HG02981 (cell line): ENCODE data around the gene LMTK2.

Source experiments
- ATAC-seq: cut with Tn5 transposase; IDR thresholded peaks from one replicate; pipeline ENCODE4 v1.9.1; 2021; ENCODE audit warnings: mild to moderate bottlenecking, moderate library complexity; ENCODE audit not compliant: unreplicated experiment

Gene LMTK2

GRCh38 chr7:98106647-98107312 is at the start of gene LMTK2:
LMTK2 (plus strand) TSS chr7:98106862; CDS start chr7:98107178, 316 bp downstream.
- ATAC-seq, result peak; percentile 100

DNA sequence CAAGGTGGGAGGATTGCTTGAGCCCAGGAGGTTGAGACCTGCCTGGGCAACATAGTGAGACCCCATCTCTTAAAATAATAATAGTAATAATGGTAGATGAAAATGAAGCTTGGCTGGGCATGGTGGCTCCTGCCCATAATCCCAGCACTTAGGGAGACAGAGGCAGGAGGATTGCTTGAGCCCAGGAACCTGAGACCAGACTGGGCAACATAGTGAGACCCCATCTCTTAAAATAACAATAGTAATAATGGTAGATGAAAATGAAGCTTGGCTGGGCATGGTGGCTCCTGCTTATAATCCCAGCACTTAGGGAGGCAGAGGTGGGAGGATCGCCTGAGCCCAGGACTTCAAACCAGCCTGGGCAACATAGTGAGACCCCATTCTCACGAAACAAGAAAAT is 49.5 kb upstream of the LMTK2 start:
- no peak for ATAC-seq

- no peak for ATAC-seq
Observed at GRCh38 chr7:98058186-98058585, 48.5 kb upstream of the LMTK2 start.

DNA sequence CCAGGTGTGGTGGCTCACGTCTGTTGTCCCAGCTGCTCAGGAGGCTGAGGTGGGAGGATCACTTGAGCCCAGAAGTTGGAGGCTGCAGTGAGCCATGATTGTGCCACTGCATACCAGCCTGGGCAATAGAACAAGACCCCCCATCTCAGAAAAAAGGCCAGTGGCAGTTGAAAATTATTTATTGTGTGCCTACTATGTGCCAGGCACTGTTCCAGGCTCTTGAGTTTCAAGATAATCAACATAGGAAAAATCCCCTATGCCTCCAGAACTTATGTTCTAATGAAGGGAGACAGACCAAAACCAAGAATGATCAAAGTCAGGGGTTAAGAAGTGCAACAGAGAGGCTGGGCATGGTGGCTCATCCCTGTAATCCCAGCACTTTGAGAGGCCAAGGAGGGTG is 42.4 kb upstream of the LMTK2 start:
- no peak for ATAC-seq

- ATAC-seq, result no peak
Observed at GRCh38 chr7:98066208-98066607, 40.5 kb upstream of the LMTK2 start.

DNA sequence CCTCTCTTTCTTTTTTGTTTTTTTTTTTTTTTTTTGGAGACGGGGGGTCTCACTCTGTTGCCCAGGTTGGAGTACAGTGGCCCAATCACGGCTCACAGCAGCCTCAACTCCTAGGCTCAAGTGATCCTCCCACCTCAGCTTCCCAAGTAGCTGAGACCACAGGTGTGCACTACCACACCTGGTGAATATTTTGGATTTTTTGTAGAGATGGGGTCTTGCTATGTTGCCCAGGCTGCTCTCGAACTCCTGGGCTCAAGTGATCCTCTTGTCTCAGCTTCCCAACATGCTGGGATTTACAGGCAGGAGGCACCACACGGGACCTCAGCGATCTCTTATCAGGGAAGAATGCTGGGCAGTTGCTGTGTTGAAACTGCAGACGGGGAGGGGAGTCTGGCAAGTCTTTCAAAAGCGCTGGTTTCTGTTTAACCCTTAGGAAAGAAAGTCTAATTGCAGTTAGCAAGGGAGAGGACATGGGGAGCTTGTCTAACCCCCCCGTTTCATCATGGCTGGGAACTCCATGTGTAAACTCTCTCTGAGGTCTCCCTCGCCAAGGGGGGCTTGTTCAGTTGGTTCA is 39.6 kb upstream of the LMTK2 start:
- no peak for ATAC-seq

DNA sequence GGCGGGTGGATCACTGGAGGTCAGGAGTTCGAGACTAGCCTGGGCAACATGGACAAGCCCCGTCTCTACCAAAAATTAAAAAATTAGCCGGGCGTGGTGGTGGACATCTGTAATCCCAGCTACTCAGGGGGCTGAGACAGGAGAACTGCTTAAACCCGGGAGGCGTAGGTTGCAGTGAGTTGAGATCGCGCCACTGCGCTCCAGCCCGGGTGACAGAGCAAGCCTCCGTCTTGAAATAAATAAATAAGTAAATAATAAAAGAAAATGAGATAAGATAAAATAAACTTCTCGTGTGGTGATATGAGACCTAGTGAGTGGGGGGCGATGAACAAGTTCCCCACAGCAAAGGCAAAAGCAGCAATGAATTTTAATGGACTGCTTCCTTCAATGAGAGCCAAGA is 33.6 kb upstream of the LMTK2 start:
- no peak for ATAC-seq

- no peak for ATAC-seq
Observed at GRCh38 chr7:98075801-98076200, 30.9 kb upstream of the LMTK2 start.

GRCh38 chr7:98077762-98078161 is 28.9 kb upstream of the LMTK2 start:
- ATAC-seq, result no peak

- ATAC-seq, result no peak
Observed at GRCh38 chr7:98078197-98078870, 28.3 kb upstream of the LMTK2 start.

DNA sequence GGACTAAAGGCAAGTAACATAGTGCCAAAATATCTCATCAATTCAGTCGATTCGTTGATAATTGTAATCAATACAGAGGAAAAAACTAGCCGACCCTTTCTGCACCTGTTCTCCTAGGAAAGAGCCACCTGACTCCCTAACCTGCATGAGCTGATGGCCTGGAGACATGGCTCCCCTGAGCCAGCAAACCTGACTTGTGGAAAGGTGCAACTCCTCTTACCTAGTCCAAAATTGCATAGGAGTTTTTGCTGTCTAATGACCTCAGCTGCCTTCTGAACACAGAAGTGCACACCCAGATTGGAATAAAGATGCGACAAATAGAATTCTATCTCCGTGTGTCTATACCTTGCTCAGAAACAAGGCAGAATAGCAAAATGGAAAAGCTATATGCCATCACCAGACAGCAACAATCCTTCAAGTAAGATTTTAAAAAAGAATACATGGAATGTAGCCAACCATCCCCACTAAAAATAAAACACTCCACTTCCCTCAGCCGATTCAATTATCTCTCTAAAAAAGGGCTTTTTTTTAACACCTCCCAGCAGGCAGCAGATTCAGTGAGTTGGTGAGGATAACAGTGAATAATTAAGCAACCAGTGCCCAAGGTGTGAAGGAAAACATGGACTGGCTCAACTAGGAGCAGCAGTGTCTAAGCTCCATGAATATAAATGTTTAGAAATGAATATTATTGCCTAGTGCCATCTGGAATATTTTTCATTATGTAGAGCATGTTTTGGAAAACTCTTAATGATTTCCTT is 26.6 kb upstream of the LMTK2 start:
- no peak for ATAC-seq

- no peak for ATAC-seq
Observed at GRCh38 chr7:98081319-98081718, 25.3 kb upstream of the LMTK2 start.

GRCh38 chr7:98084631-98085030 is 22.0 kb upstream of the LMTK2 start:
- ATAC-seq, result no peak

- ATAC-seq, result no peak
Observed at GRCh38 chr7:98085674-98086073, 21.0 kb upstream of the LMTK2 start.

DNA sequence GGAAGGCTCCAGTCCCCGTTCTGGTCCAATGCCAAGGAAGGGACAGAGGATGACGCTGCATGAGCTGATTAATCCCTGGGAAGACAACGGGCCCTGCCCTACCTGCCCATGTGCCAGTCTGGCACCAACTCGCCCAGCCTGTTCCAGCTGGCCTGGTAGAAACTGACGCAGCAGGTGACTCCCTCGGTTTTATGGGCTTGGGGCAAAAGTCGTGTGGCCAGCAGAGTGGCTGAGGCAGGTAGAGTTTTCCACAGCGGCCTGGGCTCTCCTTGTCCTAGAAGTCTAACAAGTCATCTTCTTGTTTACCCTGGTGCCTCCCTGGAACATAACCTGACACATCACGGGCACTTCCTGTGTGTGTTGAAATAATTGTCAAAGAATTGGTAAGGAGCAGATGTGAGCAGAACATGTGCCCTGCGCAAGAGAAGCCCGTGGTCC is 20.4 kb upstream of the LMTK2 start:
- ATAC-seq, result no peak

DNA sequence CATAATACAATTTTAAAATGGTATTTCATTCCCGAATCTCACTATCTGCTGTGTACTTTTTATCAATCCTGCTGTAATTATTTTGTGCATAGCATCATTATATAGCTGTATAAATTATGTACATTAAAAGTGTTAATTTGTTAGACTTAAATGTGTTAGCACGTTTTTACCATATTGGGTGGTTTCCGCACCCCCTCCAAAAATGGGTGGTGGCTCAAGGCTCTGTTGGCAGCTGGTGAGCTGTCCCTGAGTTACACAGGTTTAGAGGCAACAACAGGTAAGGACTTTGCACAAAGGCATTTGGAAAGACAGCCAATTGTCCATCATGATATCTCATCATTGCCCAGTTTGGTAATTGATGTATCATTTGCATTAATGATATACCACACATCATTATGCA is 18.6 kb upstream of the LMTK2 start:
- ATAC-seq, result no peak

GRCh38 chr7:98090116-98090515 is 16.5 kb upstream of the LMTK2 start:
- no peak for ATAC-seq

DNA sequence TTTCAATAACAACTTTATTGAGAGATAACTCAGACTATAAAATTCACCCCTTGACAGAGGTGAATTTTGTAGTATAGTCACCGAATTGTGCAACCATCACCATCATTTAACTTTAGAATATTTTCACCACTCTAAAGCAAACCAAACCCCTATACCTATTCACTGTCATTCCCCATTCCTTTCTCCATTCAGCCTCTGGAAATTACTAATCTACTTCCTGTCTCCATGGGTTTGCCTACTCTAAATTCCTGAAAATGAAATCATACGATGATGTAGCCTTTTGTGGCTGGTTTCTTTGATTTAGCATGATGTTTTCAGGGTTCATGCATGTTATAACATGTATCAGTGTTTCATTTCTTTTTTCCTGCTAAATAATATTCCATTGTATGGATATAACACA is 15.6 kb upstream of the LMTK2 start:
- no peak for ATAC-seq

DNA sequence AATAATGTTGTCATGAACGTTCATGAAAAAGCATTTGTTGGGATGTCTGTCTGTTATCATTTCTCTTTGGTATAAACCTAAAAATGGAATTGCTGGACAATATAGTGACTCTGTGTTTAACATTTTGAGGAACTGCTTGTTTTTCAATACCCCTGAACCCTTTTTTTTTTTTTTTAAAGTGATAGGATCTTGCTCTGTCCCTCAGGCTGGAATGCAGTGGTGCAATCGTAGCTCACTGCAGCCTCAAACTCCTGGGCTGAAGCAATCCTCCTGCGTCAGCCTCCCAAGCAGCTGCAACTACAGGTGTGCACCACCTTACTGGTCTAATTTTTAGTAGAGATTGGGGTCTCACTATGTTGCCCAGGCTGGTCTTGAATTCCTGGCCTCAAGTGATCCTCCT is 15.1 kb upstream of the LMTK2 start:
- no peak for ATAC-seq

DNA sequence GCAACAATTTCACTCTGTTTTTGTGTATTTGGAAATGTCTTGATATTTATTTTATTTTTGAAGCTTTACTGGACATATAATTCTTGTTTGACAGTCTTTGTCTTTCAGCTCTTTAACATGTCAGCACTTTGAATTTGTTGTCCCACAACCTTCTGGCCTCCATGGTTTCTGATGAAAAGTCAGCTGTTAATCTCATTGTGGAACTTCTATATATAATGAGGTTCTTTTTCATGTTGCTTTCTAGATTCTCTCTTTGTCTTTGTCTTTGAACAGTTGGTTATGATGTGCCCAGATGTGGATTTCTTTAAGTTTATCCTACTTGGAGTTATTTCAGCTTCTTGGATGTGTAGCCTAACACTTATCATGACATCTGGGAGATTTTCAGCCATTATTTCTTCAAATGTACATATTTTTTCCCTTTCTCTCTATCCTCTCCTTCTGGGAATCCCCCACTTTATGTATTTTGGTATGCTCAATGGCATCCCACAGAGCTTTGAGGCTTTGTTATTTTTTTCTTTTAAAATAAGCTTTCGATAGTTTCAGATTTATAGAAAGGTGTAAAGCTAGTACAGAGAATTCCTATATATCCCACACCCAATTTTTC is 9.5 kb upstream of the LMTK2 start:
- ATAC-seq, result no peak

DNA sequence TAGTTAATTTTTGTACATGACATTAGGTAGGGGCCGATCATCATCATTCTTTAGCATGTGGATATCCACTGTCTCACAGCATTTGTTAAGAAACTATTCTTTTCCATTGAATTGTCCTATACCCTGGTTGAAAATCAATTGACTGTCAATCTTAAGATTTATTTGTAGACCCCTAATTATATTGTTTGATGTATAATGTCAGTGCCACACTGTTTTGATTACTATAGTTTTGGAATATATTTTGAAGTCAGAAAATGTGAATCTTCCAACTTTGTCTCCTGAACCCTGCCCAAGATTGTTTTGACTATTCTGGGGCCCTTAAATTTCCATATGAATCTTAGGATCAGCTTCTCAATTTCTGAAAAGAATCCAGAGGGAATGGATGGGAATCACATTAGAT is 6.6 kb upstream of the LMTK2 start:
- ATAC-seq, result no peak
